ENCODE results near the gene TMEM190.
"Not testable (repeated sequence)": the region's sequence is repeated elsewhere in the genome, so short reads cannot be mapped to it uniquely, and the experiment has no call there.

Gene TMEM190

DNA sequence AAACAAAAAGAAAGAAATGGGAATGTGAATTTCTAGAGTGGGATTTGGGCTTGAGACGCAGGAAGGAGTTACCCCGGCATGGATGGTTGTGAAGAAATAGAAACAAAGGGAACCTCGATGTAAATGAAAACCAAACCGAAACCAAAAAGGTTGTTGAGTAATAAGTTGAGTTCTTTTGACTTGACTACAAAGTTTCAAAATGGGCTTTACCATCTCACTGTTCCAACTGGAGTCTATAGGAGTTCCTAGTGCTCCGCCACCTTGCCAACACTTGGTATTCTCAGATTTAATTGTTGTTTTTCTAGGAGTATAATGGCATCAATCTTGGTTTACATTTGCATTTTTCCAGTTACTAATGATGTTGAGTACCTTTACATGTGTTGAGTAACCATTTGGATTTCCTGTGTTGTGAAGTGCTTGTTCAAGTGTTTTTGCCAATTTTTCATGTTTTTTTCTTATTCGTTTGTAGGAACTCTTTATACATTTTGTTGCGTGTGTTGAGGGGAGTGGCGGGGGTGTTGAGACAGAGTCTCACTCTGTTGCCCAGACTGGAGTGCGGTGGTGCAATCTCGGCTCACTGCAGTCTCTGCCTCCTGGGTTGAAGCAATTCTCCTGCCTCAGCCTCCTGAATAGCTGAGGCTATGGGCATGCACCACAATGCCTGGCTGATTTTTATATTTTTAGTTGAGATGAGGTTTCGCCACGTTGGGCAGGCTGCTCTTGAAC is 21.7 kb downstream of the TMEM190 start:
- H3K9me3 ChIP-seq (ENCODE audit: control insufficient read depth in 2 of 2, low read length in 2 of 2) = no peaks in the 10 kb centered on the region
- H3K4me3 ChIP-seq (ENCODE audit: low read length in 2 of 2) = no peak overlapping the region
- no peak overlapping the region for H3K27ac ChIP-seq (ENCODE audit: low read length)
- H3K36me3 ChIP-seq (ENCODE audit: control insufficient read depth in 2 of 2, insufficient read depth in 2 of 2, low read length in 2 of 2) = peaks cover 20 to 26% of the 10 kb centered on the region in 2 donors
- no peaks in the 10 kb centered on the region for H3K4me1 ChIP-seq (ENCODE audit: control insufficient read depth, insufficient read depth, low read length)
- H3K27me3 ChIP-seq (ENCODE audit: control insufficient read depth in 1 of 2, insufficient read depth in 2 of 2, low read length in 2 of 2) = no peaks in the 10 kb centered on the region
- no peak overlapping the region for H3K9ac ChIP-seq (ENCODE audit: low read length in 2 of 2)

DNA sequence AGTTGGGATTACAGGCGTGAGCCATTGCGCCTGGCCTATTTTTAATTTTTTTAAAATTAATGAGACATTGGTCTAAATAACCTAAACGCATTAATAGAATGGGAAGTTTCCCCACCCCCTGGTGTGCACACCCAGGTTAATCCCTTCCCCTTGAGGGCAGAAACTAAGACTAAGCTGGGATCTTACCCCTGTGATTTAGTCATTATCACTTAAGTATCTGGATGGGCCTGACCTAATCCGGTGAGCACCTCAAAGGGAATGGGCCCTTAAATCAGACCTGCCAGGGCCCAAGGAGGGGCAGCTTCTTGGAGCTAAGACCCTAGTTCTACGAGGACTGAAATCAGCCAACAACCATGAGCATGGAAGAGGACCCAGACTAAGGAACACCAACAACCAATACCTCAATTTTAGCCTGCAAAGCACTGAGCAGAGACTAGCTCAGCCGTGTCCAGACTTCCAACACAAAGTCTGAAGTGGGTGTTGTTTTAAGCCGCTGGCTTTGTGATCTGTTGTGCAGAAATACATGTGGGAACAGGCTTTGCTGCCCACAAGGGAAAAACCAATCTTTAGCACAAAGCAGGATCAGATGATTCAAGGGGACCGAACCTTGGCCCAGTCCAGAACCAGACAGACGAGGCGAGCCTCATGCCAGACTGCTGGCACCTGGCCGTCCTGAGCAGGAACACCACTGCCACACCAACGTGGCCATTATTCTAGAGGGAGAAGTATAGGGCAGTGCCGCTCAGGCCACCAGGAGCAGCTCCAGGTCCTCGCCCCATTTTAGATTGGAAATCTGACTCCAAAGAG is 23.9 kb downstream of the TMEM190 start:
- Histone ChIP-seq H3K27me3 (ENCODE audit: control insufficient read depth in 1 of 2, insufficient read depth in 2 of 2, low read length in 2 of 2) (no peaks in the 10 kb centered on the region), H3K4me1 (ENCODE audit: control insufficient read depth, insufficient read depth, low read length) (peaks cover under 1% of the 10 kb centered on the region), H3K9me3 (ENCODE audit: control insufficient read depth in 2 of 2, low read length in 2 of 2) (no peaks in the 10 kb centered on the region), H3K27ac (ENCODE audit: low read length) (no peak overlapping the region), H3K36me3 (ENCODE audit: control insufficient read depth in 2 of 2, insufficient read depth in 2 of 2, low read length in 2 of 2) (peaks cover 27 to 29% of the 10 kb centered on the region in 2 donors), H3K9ac (ENCODE audit: low read length in 2 of 2) (no peak overlapping the region), H3K4me3 (ENCODE audit: low read length in 2 of 2) (no peak overlapping the region)

DNA sequence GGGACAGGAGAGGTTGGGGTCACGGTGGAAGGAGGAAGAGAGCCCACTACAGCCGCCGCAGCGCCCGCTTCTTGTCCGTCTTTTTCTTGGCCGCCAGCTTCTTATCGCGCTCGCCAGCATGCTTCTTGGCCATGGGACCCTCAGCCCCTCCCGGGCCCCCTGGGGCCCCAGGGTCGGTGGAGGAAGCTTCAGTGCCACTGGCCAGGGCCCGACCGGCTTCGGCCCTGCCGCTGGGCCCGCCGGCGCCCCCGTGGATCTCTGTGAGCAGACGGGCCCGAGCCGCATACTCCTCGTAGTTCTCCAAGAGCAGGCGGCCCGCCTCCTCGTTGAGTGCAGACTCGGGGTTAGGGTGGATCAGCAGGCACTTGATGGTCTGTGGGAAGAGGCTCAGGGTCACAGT is 24.8 kb downstream of the TMEM190 start:
- H3K4me1 ChIP-seq (ENCODE audit: control insufficient read depth, insufficient read depth, low read length); H3K27me3 ChIP-seq (ENCODE audit: control insufficient read depth in 1 of 2, insufficient read depth in 2 of 2, low read length in 2 of 2); H3K9ac ChIP-seq (ENCODE audit: low read length in 2 of 2); H3K9me3 ChIP-seq (ENCODE audit: control insufficient read depth in 2 of 2, low read length in 2 of 2); H3K27ac ChIP-seq (ENCODE audit: low read length); H3K4me3 ChIP-seq (ENCODE audit: low read length in 2 of 2): not testable (repeated sequence)
- peaks cover 33 to 34% of the 10 kb centered on the region in 2 donors for H3K36me3 ChIP-seq (ENCODE audit: control insufficient read depth in 2 of 2, insufficient read depth in 2 of 2, low read length in 2 of 2)

DNA sequence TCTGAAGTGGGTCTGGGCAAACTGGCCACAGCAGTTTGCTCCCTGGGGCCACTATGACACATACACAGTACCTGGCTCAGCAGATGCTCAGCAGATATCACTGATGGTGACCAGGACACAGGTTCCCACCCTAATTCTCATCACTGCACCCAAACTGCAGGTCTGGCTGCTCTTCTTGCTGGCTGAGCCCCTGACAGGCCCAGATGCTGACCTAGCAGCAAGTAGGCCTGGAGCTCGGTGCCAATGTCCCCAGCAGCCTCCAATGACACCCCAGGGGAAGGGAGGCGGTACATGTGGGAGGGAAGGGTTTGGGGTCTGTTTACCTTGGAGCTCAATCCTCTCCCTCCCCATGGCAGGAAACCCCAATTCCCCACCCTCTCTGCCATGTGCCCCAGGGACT is 25.9 kb downstream of the TMEM190 start:
- Histone ChIP-seq H3K4me3 (ENCODE audit: low read length in 2 of 2) (no peak overlapping the region), H3K9me3 (ENCODE audit: control insufficient read depth in 2 of 2, low read length in 2 of 2) (no peaks in the 10 kb centered on the region), H3K9ac (ENCODE audit: low read length in 2 of 2) (no peak overlapping the region), H3K4me1 (ENCODE audit: control insufficient read depth, insufficient read depth, low read length) (peaks cover 16% of the 10 kb centered on the region), H3K27ac (ENCODE audit: low read length) (no peak overlapping the region), H3K27me3 (ENCODE audit: control insufficient read depth in 1 of 2, insufficient read depth in 2 of 2, low read length in 2 of 2) (no peaks in the 10 kb centered on the region), H3K36me3 (ENCODE audit: control insufficient read depth in 2 of 2, insufficient read depth in 2 of 2, low read length in 2 of 2) (peaks cover 33 to 34% of the 10 kb centered on the region in 2 donors)

DNA sequence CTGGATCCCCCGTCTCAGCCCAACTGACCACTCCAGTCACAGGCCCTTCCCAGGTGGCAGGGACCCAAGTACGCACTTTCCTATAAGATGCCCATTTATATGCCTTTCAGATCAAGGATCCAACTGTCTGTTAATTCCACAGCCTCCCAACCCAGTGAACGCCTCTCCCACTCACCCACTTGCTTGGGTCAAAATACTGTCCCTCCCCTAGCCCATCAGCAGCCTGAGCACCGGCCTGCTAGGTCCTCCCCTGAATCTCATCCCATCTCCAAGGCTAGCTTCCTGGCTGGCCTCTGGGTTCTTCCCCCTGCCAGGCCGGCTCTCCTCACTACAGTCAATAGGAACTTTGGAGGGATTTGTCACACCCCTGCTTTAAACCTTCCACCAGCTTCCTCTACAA is 29.0 kb downstream of the TMEM190 start:
- Histone ChIP-seq H3K36me3 (ENCODE audit: control insufficient read depth in 2 of 2, insufficient read depth in 2 of 2, low read length in 2 of 2) (peaks cover 30% of the 10 kb centered on the region in 2 donors), H3K9ac (ENCODE audit: low read length in 2 of 2) (no peak overlapping the region), H3K27me3 (ENCODE audit: control insufficient read depth in 1 of 2, insufficient read depth in 2 of 2, low read length in 2 of 2) (no peaks in the 10 kb centered on the region), H3K4me1 (ENCODE audit: control insufficient read depth, insufficient read depth, low read length) (peaks cover 22% of the 10 kb centered on the region), H3K9me3 (ENCODE audit: control insufficient read depth in 2 of 2, low read length in 2 of 2) (no peaks in the 10 kb centered on the region), H3K4me3 (ENCODE audit: low read length in 2 of 2) (no peak overlapping the region), H3K27ac (ENCODE audit: low read length) (no peak overlapping the region)

DNA sequence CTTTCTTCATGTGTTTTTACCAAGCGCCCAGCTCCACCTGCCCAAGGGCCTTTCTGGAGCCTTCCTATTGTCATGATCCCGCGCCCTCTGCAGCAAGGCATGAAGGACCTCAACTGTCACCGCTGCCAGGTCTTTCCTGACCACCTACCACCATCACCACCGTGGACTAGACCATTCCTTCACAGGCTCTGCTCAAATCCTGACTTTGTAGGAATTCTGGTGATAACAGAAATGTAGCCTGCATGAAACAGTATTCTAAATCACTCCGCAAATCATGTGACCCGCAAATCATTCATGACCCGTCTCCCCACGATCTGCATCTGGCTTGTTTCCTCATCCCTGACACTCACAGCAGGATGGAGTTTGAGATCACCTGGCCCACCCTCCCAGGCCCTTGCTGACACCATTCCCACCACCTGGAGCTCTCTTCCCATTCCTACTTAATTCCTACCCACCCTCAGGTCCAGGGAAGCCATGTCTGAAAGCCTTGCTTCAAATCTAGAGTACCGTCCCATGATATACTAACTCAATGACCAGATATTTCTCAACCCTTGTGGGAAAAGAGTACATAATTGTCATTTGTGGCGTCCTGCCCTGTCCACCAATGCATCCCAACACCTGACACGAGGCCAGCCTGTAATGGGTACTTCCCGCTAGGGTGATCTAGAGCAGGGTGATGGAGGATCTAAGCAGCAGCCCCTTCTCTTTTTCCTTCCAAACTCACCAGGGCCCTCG is 29.6 kb downstream of the TMEM190 start:
- no peak overlapping the region for H3K27ac ChIP-seq (ENCODE audit: low read length)

DNA sequence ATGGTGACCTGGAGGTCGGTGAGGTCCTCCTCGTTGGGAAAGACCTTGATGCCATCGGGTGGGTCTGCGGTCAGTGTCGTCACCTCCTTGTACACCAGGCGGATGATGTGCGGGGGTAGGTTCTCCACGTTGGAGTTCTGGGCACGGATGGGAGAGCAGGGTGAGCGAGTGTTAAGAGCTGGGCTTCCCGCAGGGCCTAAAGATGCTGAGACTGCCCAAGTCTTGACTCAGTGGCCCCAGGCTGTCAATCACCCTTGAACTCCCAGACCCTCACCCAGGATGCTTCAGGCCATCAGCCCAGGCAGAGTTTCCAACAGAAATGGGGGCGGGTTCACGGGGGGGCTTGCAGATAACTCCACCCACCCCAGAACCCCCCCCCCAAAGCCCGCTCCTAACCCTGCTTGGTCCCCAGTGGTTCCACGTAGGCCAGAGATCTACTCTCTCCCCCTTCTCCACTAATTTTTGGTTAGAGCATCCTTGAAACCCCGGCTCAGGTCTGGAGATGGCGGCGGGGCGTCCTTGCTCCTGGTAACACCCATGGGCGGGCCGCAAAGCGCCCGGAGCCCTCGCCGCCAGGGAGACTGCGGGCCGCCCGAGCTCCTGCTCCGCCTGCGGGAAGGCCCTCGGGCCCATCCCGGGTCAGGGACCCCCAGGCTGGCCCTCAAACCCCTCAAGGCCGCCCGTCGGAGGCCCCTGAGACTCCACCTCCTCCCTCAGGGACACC is 30.4 kb downstream of the TMEM190 start:
- Histone ChIP-seq H3K27me3 (ENCODE audit: control insufficient read depth in 1 of 2, insufficient read depth in 2 of 2, low read length in 2 of 2) (no peaks in the 10 kb centered on the region), H3K9ac (ENCODE audit: low read length in 2 of 2) (peak overlapping the region; percentile 81 to 90), H3K36me3 (ENCODE audit: control insufficient read depth in 2 of 2, insufficient read depth in 2 of 2, low read length in 2 of 2) (peaks cover 22 to 25% of the 10 kb centered on the region in 2 donors), H3K4me3 (ENCODE audit: low read length in 2 of 2) (peak overlapping the region; percentile 73 to 81), H3K9me3 (ENCODE audit: control insufficient read depth in 2 of 2, low read length in 2 of 2) (no peaks in the 10 kb centered on the region), H3K27ac (ENCODE audit: low read length) (peak overlapping the region; percentile 99), H3K4me1 (ENCODE audit: control insufficient read depth, insufficient read depth, low read length) (peaks cover 22% of the 10 kb centered on the region)

More for the DNA sequence above, 29.6 kb downstream of the TMEM190 start:
- Histone ChIP-seq H3K4me1 (ENCODE audit: control insufficient read depth, insufficient read depth, low read length) (peaks cover 22% of the 10 kb centered on the region), H3K4me3 (ENCODE audit: low read length in 2 of 2) (peak overlapping the region; percentile 73 to 81), H3K9ac (ENCODE audit: low read length in 2 of 2) (peak overlapping the region in 1 of 2 donors; percentile 81), H3K36me3 (ENCODE audit: control insufficient read depth in 2 of 2, insufficient read depth in 2 of 2, low read length in 2 of 2) (peaks cover 26% of the 10 kb centered on the region in 2 donors), H3K9me3 (ENCODE audit: control insufficient read depth in 2 of 2, low read length in 2 of 2) (no peaks in the 10 kb centered on the region), H3K27me3 (ENCODE audit: control insufficient read depth in 1 of 2, insufficient read depth in 2 of 2, low read length in 2 of 2) (no peaks in the 10 kb centered on the region)

DNA sequence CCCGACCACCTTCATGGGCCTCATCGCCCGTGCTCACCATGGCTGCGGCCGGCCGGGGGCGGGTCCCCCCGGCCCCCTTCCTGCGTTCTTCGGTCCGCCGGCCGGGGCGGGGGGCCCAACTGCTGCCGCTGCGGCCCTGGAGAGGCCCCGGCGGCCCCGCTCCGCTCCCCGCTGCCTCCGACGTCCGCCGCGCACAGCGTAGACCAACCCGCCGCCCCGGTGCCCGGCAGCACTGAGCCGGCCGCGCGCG is 30.8 kb downstream of the TMEM190 start, which contains the start of gene UBE2S:
TSS of gene UBE2S (minus strand) at position 239 of the 250 bp plus-strand sequence. CDS start at position 40, 199 bp downstream.
- H3K4me3 ChIP-seq (ENCODE audit: low read length in 2 of 2) = peak within 1 kb of the TSS; percentile 81 to 93
- peaks cover 22% of the 10 kb centered on the region for H3K4me1 ChIP-seq (ENCODE audit: control insufficient read depth, insufficient read depth, low read length)
- H3K9me3 ChIP-seq (ENCODE audit: control insufficient read depth in 2 of 2, low read length in 2 of 2); H3K27me3 ChIP-seq (ENCODE audit: control insufficient read depth in 1 of 2, insufficient read depth in 2 of 2, low read length in 2 of 2): not testable (repeated sequence)
- H3K27ac ChIP-seq (ENCODE audit: low read length) = peak within 1 kb of the TSS; percentile 99
- H3K36me3 ChIP-seq (ENCODE audit: control insufficient read depth in 2 of 2, insufficient read depth in 2 of 2, low read length in 2 of 2) = peaks cover 17 to 20% of the 10 kb centered on the region in 2 donors
- peak within 1 kb of the TSS; percentile 81 to 90 for H3K9ac ChIP-seq (ENCODE audit: low read length in 2 of 2)

DNA sequence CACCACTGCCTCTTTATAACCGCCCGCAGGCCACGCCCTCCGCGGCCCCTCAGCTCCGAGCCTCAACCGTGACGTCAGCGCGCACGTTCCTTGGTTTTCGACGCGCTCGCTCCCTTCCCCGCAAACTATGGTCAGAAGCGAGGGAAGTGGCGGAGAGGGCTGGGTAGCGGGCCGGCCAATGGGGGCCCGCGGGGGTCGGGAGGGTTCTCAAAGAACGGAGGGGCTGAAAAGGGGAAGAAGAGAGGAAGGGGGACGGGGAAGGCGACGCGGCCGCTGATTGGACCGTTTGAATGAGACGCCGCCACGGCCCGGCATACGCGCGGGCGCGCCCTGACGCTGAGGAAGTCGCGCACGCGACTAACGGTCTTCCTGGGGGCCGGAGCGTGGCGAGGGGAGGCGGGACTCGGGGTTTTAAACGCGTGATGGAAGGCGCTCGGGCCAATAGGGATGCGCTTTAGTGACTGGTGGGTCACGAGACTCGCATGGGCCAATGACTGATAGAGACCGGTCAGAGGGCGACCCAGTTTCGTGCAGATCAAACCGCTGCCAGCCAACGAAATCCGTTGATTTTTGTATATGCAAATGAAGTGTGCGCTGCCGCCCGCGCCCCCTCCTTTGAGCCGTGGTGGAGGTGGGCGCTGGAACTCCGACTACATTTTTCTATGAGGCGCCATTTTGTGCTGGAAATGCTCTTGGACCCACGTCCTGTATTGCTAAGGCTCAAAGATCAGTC is 31.3 kb downstream of the TMEM190 start:
- peaks cover 22% of the 10 kb centered on the region for H3K4me1 ChIP-seq (ENCODE audit: control insufficient read depth, insufficient read depth, low read length)
- H3K36me3 ChIP-seq (ENCODE audit: control insufficient read depth in 2 of 2, insufficient read depth in 2 of 2, low read length in 2 of 2) = peaks cover 12 to 16% of the 10 kb centered on the region in 2 donors
- H3K9ac ChIP-seq (ENCODE audit: low read length in 2 of 2) = peak overlapping the region; percentile 81 to 90
- H3K27me3 ChIP-seq (ENCODE audit: control insufficient read depth in 1 of 2, insufficient read depth in 2 of 2, low read length in 2 of 2) = no peaks in the 10 kb centered on the region
- peak overlapping the region; percentile 99 for H3K27ac ChIP-seq (ENCODE audit: low read length)
- no peaks in the 10 kb centered on the region for H3K9me3 ChIP-seq (ENCODE audit: control insufficient read depth in 2 of 2, low read length in 2 of 2)
- H3K4me3 ChIP-seq (ENCODE audit: low read length in 2 of 2) = peak overlapping the region; percentile 81 to 93

DNA sequence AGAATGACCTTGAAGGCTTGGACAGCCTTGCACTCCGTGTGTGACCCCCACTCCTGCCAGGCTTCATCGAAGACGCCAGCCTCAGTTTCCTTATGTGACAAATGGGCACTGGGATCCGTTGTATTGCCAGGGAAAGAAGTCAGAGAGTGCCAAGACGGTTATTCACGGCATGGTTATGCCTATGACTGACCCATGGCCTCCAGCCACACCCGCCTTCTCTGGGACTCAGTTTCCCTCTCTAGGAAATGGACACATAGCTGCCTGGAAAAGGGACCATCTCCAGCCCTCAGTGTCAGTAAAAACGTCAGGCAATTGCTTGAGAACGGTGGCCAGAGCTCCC is 31.9 kb downstream of the TMEM190 start:
- peak overlapping the region; percentile 81 to 93 for H3K4me3 ChIP-seq (ENCODE audit: low read length in 2 of 2)
- peaks cover 7 to 12% of the 10 kb centered on the region in 2 donors for H3K36me3 ChIP-seq (ENCODE audit: control insufficient read depth in 2 of 2, insufficient read depth in 2 of 2, low read length in 2 of 2)
- peak overlapping the region; percentile 79 to 90 for H3K9ac ChIP-seq (ENCODE audit: low read length in 2 of 2)
- peak overlapping the region; percentile 99 for H3K27ac ChIP-seq (ENCODE audit: low read length)
- no peaks in the 10 kb centered on the region for H3K9me3 ChIP-seq (ENCODE audit: control insufficient read depth in 2 of 2, low read length in 2 of 2)
- H3K27me3 ChIP-seq (ENCODE audit: control insufficient read depth in 1 of 2, insufficient read depth in 2 of 2, low read length in 2 of 2) = no peaks in the 10 kb centered on the region
- peaks cover 22% of the 10 kb centered on the region for H3K4me1 ChIP-seq (ENCODE audit: control insufficient read depth, insufficient read depth, low read length)

All from stomach smooth muscle (tissue), 2 donors.